Motor neuron (in vitro differentiated cells): Measurements from ENCODE around the gene TMPRSS9. TPM values are rescaled to one million over a fixed set of nuclear protein-coding genes. Genes with fewer than 3 reads are reported as not detected.
A peak's percentile ranks its signal among the peaks of the same experiment; 100 is the strongest.

Source experiments
- ATAC-seq, 8 experiments: fragments of 200-7000 bp; cut with Tn5 transposase; replicated peaks in 6 of 8; 2 replicates each; pipeline ENCODE4 v1.8.0; 2021; ENCODE audit warnings: mild to moderate bottlenecking in 8 of 8, moderate library complexity in 8 of 8
- H3K27ac ChIP-seq, 2 donors: fragments of 250-450 bp; sonication (Bioruptor Pico); 2 replicates each; pipeline ENCODE4 v1.9.0; 2021; ENCODE audit warnings: antibody characterized with exemption in 2 of 2, mild to moderate bottlenecking in 2 of 2, moderate library complexity in 1 of 2
- H3K4me1 ChIP-seq, 2 donors: fragments of 250-450 bp; sonication (Bioruptor Pico); replicated peaks in 1 of 2; 2 replicates each; pipeline ENCODE4 v1.6.1; 2021; ENCODE audit warnings: antibody characterized with exemption in 2 of 2, mild to moderate bottlenecking in 2 of 2, moderate library complexity in 1 of 2
- H3K4me3 ChIP-seq, 5 donors: fragments of 250-450 bp; sonication (Bioruptor Pico); 2 replicates each; pipeline ENCODE4 v1.9.0; 2021; ENCODE audit warnings: antibody characterized with exemption in 5 of 5, mild to moderate bottlenecking in 5 of 5, moderate library complexity in 4 of 5
- WGBS, 10 experiments: fragments of 450-650 bp; shearing (Covaris generic); methylation state at CpG; one replicate each; pipeline ENCODE4 v1.0.0; 2022; 5-methylcytosine and 5-hydroxymethylcytosine counted together
- in situ Hi-C, 9 experiments: fragments of 400-800 bp; cut with MboI; loops; one replicate each; pipeline ENCODE4 v1.15.0; 2021; ENCODE audit warnings: low sequenced_read_pairs in 9 of 9, low pct_unique_long_range_greater_than_20kb in 2 of 9; ENCODE audit not compliant: unreplicated experiment in 9 of 9
- total RNA-seq, 8 experiments: library from RNA; unstranded; fragments of 300-600 nt; gene quantifications; 2 replicates each; pipeline versions ENCODE4 v1.2.3 to v1.2.4, GENCODE V29; 2022

TMPRSS9 gene
- total RNA-seq, 8 experiments from 2014 or later = 0.33 to 4.1 (median 0.56) TPM; not detected in 1

GRCh38 chr19:2441096-2441752 lies 81.2 kb downstream of the TMPRSS9 start:
- 94 to 100% (median 100%) methylated on average over 2 to 5 of the region's 26 CpGs; no CpG with 5 or more reads in 7 of the 10 experiments for WGBS, 10 experiments
- in situ Hi-C loops = no loop called here

DNA sequence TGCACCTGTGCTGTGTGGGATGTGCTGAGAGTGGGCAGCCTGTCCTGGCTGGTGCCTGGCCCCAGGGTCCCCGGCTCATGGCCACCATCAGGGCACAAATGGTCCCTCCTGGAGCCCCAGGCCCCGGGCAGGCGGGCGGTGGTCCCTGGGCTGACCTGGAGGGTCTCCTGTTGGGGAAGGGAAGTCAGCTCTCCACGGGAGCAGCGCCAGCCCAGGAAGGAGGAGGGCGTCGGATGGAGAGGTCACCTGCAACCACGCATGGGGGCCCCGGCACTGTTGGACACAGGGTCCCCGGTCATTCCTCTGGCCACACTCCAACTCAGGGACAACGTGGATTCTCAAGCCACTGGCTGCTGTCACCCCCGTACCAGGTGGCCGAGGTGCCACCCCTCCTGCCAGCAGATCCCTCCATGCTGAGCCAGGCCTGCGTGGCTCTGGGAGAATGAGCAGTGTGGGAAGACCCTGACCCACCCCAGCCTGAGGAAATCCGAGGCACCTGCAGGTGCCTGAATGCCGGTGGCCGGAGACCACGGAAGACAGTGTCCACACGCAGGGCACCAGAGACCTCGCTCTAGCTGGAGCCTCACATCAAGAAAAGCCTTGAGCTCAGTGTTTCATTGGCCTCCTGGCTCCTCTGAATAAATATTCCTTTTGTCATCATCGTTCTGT lies 83.2 kb downstream of the TMPRSS9 start:
- Histone ChIP-seq H3K4me1 (peaks cover 7 to 10% of the 10 kb centered on the region in 2 donors), H3K4me3 (no peak overlapping the region), H3K27ac (no peak overlapping the region)
- peak in 1 of 8 experiments; percentile 9 for ATAC-seq
- in situ Hi-C loops = no loop called here
- 72 to 100% (median 100%) methylated on average over 1 to 7 of the region's 22 CpGs; no CpG with 5 or more reads in 5 of the 10 experiments for WGBS, 10 experiments

More at GRCh38 chr19:2441096-2441752, 81.2 kb downstream of the TMPRSS9 start:
- H3K4me1 ChIP-seq = peaks cover 5 to 6% of the 10 kb centered on the region in 2 donors
- no peak for ATAC-seq
- H3K27ac ChIP-seq = no peak overlapping the region
- H3K4me3 ChIP-seq = no peak overlapping the region

- Histone ChIP-seq H3K4me1 (peaks cover 7 to 10% of the 10 kb centered on the region in 2 donors), H3K27ac (no peak overlapping the region), H3K4me3 (no peak overlapping the region)
- ATAC-seq = no peak
- WGBS, 10 experiments = 83 to 100% (median 90%) methylated on average over 2 to 10 of the region's 17 CpGs; no CpG with 5 or more reads in 5 of the 10 experiments
- in situ Hi-C loops = no loop called here
These were observed 83.7 kb downstream of the TMPRSS9 start for GRCh38 chr19:2443785-2444182.

GRCh38 chr19:2444251-2445002 lies 84.4 kb downstream of the TMPRSS9 start:
- WGBS, 10 experiments = 60 to 100% (median 88%) methylated on average over 1 to 5 of the region's 34 CpGs; no CpG with 5 or more reads in 6 of the 10 experiments
- in situ Hi-C loops = no loop called here

GRCh38 chr19:2446381-2446780 lies 86.3 kb downstream of the TMPRSS9 start:
- Histone ChIP-seq H3K27ac (peak overlapping the region; percentile 4 to 74), H3K4me1 (peaks cover 7 to 10% of the 10 kb centered on the region in 2 donors), H3K4me3 (no peak overlapping the region)
- 83 to 90% (median 90%) methylated on average over 1 to 8 of the region's 19 CpGs; no CpG with 5 or more reads in 7 of the 10 experiments for WGBS, 10 experiments
- ATAC-seq = peak in 4 of 8 experiments; percentile 5 to 30 (median 20)
- in situ Hi-C loops = no loop called here

More at GRCh38 chr19:2444251-2445002, 84.4 kb downstream of the TMPRSS9 start:
- no peak overlapping the region for H3K4me3 ChIP-seq
- peaks cover 7 to 10% of the 10 kb centered on the region in 2 donors for H3K4me1 ChIP-seq
- ATAC-seq = peak in 3 of 8 experiments; percentile 10 to 13 (median 11)
- H3K27ac ChIP-seq = no peak overlapping the region

- Histone ChIP-seq H3K4me1 (peaks cover 7 to 10% of the 10 kb centered on the region in 2 donors), H3K4me3 (no peak overlapping the region), H3K27ac (no peak overlapping the region)
- WGBS, 10 experiments = 83 to 100% (median 98%) methylated on average over 1 to 6 of the region's 11 CpGs; no CpG with 5 or more reads in 6 of the 10 experiments
- peak in 1 of 8 experiments; percentile 43 for ATAC-seq
- in situ Hi-C loops = no loop called here
These were observed 89.0 kb downstream of the TMPRSS9 start for GRCh38 chr19:2449019-2449418.

DNA sequence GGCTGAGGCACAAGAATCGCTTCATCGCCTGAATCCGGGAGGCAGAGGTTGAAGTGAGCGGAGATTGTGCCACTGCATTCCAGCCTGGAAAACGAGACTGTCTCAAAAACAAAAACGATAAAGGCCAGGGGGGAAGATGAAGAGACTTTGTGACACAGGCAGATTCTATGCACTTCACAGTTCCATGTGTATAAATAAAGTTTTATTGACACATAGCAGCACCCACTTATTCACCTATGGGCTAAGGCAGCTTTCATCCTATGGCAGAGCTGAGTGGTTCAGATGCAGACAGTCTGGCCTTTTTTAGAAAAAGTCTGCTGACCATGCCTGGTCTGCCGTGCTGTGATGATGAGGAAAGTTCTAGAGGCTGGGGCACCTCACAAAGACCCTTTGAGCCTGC lies 91.1 kb downstream of the TMPRSS9 start:
- Histone ChIP-seq H3K4me3 (no peak overlapping the region), H3K4me1 (peaks cover 10 to 11% of the 10 kb centered on the region in 2 donors), H3K27ac (no peak overlapping the region)
- 40 to 100% (median 90%) methylated on average over 1 to 6 of the region's 7 CpGs; no CpG with 5 or more reads in 3 of the 10 experiments for WGBS, 10 experiments
- no peak for ATAC-seq
- in situ Hi-C loops = loop anchor here in 1 of 9 experiments (25.0 kb wide), 1 partner anchor 136 kb away; no protein-coding TSS in a partner anchor

DNA sequence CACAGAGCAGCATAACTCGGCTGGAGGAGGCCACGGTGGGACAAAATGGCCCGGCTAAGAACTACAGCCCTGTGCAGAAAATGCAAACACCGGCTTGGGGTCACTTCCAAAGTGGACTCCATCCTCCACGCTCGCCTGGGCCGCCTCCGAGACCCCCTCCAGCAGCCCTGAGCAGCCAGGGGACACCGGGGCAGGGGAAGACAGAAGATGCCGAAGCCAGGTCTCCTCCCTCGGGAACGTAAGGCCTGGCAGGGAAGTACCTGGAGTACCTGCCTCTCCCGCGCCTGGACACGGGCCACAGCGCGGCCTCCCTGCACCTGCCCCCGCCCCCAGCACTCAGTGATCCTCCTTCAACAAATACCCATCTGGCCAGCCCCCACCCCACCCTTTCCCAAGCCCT lies 91.7 kb downstream of the TMPRSS9 start:
- H3K4me3 ChIP-seq = no peak overlapping the region
- in situ Hi-C loops = loop anchor here in 1 of 9 experiments (25.0 kb wide), 1 partner anchor 136 kb away; no protein-coding TSS in a partner anchor
- H3K27ac ChIP-seq = no peak overlapping the region
- 100% methylated on average over 2 to 5 of the region's 18 CpGs; no CpG with 5 or more reads in 8 of the 10 experiments for WGBS, 10 experiments
- H3K4me1 ChIP-seq = peaks cover 6 to 7% of the 10 kb centered on the region in 2 donors
- no peak for ATAC-seq

DNA sequence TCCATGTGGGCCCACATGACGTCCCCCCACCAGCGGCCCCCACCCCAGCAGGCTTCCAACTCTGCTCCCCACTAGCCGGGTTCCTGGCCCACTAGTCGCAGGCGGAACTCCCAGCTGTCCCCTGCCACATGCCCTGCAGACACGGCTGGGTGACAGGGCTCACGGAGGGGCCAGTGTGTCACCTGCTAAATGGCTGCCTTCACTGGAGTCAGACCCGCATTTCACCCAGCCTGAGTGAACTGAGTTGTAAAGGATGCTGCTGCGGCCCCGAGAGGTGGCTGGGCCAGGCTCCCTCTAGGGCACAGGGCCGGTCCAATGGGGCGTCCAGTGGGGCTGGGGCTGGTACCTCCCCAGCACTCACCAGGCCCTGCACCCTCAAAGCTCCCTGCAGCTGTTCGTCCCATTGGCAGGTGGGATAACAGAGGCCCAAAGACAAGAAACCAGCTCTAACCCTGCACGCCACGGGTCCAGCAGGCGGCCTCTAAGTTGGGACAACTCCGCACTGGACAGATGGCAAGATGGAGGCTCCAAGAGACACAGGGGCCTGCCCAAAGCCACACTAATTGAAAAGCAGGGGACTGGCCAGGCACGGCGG lies 93.5 kb downstream of the TMPRSS9 start:
- Histone ChIP-seq H3K4me1 (peaks cover 6 to 7% of the 10 kb centered on the region in 2 donors), H3K4me3 (no peak overlapping the region), H3K27ac (no peak overlapping the region)
- in situ Hi-C loops = loop anchor here in 1 of 9 experiments (25.0 kb wide), 1 partner anchor 134 kb away; no protein-coding TSS in a partner anchor
- no peak for ATAC-seq
- WGBS, 10 experiments = 83 to 100% (median 90%) methylated on average over 2 to 4 of the region's 19 CpGs; no CpG with 5 or more reads in 7 of the 10 experiments

GRCh38 chr19:2454199-2454961 lies 94.3 kb downstream of the TMPRSS9 start:
- WGBS, 10 experiments = 80 to 100% (median 91%) methylated on average over 1 to 7 of the region's 19 CpGs; no CpG with 5 or more reads in 4 of the 10 experiments
- Histone ChIP-seq H3K4me3 (no peak overlapping the region), H3K4me1 (peaks cover 6 to 7% of the 10 kb centered on the region in 2 donors), H3K27ac (no peak overlapping the region)
- in situ Hi-C loops = loop anchor here in 1 of 9 experiments (25.0 kb wide), 1 partner anchor 133 kb away; no protein-coding TSS in a partner anchor
- ATAC-seq = no peak

DNA sequence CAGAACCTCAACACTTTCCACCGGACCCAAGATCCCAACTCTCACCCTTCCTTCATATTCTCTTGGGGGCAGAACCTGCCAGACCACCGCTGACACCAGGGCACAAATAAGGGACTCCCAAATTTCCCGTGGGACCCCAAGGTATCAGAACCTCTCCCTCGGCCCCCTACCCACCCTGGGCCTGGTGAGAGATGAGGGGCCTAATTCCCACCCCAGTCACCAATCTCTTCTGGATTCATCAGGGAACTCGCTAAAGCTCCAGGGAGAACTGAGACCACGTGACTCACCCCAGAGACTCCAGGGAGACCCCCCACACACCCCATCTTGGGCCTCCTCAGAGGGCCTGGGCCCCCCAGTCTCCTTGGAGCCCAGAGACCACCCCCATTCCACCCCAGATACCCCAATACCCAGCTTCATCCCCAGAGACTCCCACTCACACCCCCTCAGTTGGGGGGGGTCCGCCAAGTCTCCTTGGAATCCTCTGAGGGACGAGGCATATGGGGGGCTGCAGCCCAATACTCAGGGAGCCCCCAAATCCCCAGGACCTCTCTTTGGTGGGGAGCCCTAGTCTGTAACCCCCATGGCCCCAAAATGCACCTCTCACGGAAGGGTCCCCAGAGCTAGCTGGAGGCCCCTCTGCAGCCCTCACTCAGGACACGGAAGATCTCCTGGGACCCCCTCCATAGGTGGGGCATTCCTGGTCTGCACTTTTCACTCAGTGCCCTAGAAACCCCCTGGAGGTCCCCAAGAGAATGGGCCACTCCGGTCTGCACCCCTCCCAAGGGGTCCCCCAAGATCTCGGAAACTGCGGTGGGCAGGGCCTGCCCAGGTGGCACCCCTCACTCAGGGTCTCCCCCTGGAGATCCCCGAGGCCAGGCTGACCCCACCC lies 95.1 kb downstream of the TMPRSS9 start:
- WGBS, 10 experiments = 82 to 100% methylated on average over 1 to 2 of the region's 14 CpGs; no CpG with 5 or more reads in 8 of the 10 experiments
- in situ Hi-C loops = loop anchor here in 1 of 9 experiments (25.0 kb wide), 1 partner anchor 132 kb away; no protein-coding TSS in a partner anchor
- Histone ChIP-seq H3K27ac (peak overlapping the region in 1 of 2 donors; percentile 84), H3K4me1 (peaks cover 6 to 7% of the 10 kb centered on the region in 2 donors), H3K4me3 (peak overlapping the region; percentile 77 to 100 (median 89))
- ATAC-seq = peak in 1 of 8 experiments; percentile 3
